ENCODE results near the gene CPA5. TPM values are rescaled to one million over a fixed set of nuclear protein-coding genes. Genes with fewer than 3 reads are reported as not detected.

CPA5 gene
- total RNA-seq, 1 experiment from 2014 or later = not detected

DNA sequence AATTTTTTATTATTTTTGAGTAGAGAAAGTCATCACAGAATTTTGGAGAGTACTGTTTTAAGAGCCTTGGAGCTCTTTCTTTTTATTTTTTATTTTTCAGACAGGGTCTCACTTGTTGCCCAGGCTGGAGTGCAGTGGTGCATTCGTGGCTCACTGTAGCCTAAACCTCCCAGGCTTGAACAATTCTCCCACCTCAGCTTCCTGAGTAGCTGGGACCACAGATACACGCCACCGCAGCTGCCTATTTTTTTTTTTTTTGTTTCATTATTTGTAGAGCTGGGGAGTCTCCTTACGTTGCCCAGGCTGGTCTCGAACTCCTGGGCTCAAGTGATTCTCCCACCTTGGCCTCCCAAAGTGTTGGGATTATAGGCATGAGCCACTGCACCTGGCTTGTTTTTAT is 41.1 kb upstream of the CPA5 start:
- BruUV-seq (replicated peaks) = no TSS peak
- Mint-ChIP-seq H3K9me3 (ENCODE audit: low read depth, unreplicated experiment) (no peaks in the 10 kb centered on the region), H3K27me3 (ENCODE audit: unreplicated experiment) (peaks cover 43% of the 10 kb centered on the region), H3K4me3 (ENCODE audit: low read depth, unreplicated experiment) (no peak overlapping the region), H3K36me3 (ENCODE audit: insufficient read depth, unreplicated experiment) (no peaks in the 10 kb centered on the region), H3K27ac (ENCODE audit: unreplicated experiment) (no peak overlapping the region), H3K4me1 (ENCODE audit: low read depth, unreplicated experiment) (no peaks in the 10 kb centered on the region)
- intact Hi-C loops (cut with micrococcal nuclease; ENCODE audit: unreplicated experiment) = no loop called here
- CTCF ChIA-PET = interaction anchor here (0.6 kb wide), 1 partner anchor 24 kb away, joined by 5 read pairs; no protein-coding TSS in a partner anchor
- no peak for DNase-seq
- TF ChIP-seq, protein P1, sequence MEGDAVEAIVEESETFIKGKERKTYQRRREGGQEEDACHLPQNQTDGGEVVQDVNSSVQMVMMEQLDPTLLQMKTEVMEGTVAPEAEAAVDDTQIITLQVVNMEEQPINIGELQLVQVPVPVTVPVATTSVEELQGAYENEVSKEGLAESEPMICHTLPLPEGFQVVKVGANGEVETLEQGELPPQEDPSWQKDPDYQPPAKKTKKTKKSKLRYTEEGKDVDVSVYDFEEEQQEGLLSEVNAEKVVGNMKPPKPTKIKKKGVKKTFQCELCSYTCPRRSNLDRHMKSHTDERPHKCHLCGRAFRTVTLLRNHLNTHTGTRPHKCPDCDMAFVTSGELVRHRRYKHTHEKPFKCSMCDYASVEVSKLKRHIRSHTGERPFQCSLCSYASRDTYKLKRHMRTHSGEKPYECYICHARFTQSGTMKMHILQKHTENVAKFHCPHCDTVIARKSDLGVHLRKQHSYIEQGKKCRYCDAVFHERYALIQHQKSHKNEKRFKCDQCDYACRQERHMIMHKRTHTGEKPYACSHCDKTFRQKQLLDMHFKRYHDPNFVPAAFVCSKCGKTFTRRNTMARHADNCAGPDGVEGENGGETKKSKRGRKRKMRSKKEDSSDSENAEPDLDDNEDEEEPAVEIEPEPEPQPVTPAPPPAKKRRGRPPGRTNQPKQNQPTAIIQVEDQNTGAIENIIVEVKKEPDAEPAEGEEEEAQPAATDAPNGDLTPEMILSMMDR (IDR thresholded peaks at IDR 0.05; ENCODE audit: unreplicated experiment) = no peak

DNA sequence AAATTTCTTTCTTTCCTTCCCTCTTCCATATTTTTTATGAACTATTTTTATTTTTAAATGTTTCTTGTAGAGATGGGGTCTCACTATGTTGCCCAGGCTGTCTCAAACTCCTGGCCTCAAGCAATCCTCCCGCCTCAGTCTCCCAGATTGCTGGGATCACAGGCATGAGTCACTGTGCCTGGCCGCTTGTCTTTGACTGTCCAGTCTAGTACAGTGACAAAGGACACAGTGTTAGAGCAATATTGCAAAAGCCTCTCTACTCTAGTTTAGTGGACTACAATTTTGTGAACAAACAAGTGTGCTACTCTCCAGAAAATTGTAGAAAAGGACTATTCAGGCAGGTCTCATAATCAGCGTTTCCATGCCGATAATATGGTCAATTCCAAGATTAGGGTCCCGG is 40.6 kb upstream of the CPA5 start:
- BruUV-seq (replicated peaks) = no TSS peak

DNA sequence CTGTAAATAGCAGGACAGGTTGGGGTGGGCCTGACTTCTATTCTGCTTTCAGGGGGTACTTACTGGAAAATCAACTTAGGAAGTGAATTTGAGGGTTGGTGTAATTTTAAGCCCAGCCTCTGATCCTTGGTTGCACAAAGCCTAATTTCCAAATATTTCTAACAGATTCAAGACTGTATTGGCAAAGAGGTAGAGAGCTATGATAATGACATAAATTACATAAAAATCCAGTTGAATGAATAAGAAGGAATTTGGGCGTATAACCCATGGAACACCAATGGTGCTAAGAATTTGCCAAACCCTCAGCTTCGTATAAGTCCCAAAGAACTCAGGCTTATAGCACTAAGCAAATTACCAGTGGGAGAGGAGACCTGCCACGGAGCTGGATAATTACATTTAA is 39.7 kb upstream of the CPA5 start:
- CTCF ChIA-PET = no interaction called here
- H3K4me1 Mint-ChIP-seq (ENCODE audit: low read depth, unreplicated experiment) = no peaks in the 10 kb centered on the region
- intact Hi-C loops (cut with micrococcal nuclease; ENCODE audit: unreplicated experiment) = no loop called here
- no TSS peak for BruUV-seq (replicated peaks)
- no peaks in the 10 kb centered on the region for H3K9me3 Mint-ChIP-seq (ENCODE audit: low read depth, unreplicated experiment)
- peaks cover 43% of the 10 kb centered on the region for H3K27me3 Mint-ChIP-seq (ENCODE audit: unreplicated experiment)
- H3K27ac Mint-ChIP-seq (ENCODE audit: unreplicated experiment) = no peak overlapping the region
- no peak overlapping the region for H3K4me3 Mint-ChIP-seq (ENCODE audit: low read depth, unreplicated experiment)
- TF ChIP-seq, protein P1 (IDR thresholded peaks at IDR 0.05; ENCODE audit: unreplicated experiment) = no peak
- DNase-seq = no peak
- H3K36me3 Mint-ChIP-seq (ENCODE audit: insufficient read depth, unreplicated experiment) = no peaks in the 10 kb centered on the region

More for the DNA sequence above, 40.6 kb upstream of the CPA5 start:
- DNase-seq = peak; percentile 1
- Mint-ChIP-seq H3K36me3 (ENCODE audit: insufficient read depth, unreplicated experiment) (no peaks in the 10 kb centered on the region), H3K9me3 (ENCODE audit: low read depth, unreplicated experiment) (no peaks in the 10 kb centered on the region), H3K27ac (ENCODE audit: unreplicated experiment) (no peak overlapping the region), H3K27me3 (ENCODE audit: unreplicated experiment) (peaks cover 43% of the 10 kb centered on the region), H3K4me1 (ENCODE audit: low read depth, unreplicated experiment) (no peaks in the 10 kb centered on the region), H3K4me3 (ENCODE audit: low read depth, unreplicated experiment) (no peak overlapping the region)
- intact Hi-C loops (cut with micrococcal nuclease; ENCODE audit: unreplicated experiment) = no loop called here
- TF ChIP-seq, protein P1 (IDR thresholded peaks at IDR 0.05; ENCODE audit: unreplicated experiment) = no peak
- CTCF ChIA-PET = interaction anchor here (0.6 kb wide), 1 partner anchor 23 kb away, joined by 5 read pairs; no protein-coding TSS in a partner anchor

DNA sequence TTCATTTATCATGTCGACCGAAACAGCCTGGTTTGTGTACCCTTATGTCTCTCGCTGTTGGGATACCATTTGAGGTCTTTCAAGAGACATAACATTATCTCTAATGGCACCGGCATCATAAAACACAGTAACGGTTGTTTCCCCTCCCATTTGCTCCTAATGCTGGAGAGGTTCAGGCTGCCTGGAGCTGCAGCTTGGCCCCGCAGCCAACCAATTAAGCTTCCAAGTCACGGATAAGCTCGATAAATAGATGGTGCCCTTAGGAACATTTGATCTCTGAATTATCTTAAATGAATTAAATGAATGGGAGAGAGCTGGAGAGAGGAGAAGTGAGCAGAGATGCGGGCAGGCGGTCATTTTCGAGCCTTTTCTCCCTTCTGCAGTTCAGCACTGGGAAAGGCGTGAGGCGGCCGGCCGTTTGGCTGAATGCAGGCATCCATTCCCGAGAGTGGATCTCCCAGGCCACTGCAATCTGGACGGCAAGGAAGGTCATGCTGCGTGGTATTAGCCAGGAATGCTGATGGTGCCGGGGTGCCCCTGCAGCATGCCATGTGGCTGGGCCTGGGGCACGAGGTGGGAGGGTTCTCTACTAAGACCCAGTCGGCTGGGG is 39.1 kb upstream of the CPA5 start:
- H3K36me3 Mint-ChIP-seq (ENCODE audit: insufficient read depth, unreplicated experiment) = no peaks in the 10 kb centered on the region
- H3K27ac Mint-ChIP-seq (ENCODE audit: unreplicated experiment) = no peak overlapping the region
- no TSS peak for BruUV-seq (replicated peaks)
- H3K27me3 Mint-ChIP-seq (ENCODE audit: unreplicated experiment) = peaks cover 39% of the 10 kb centered on the region
- CTCF ChIA-PET = no interaction called here
- no peak overlapping the region for H3K4me3 Mint-ChIP-seq (ENCODE audit: low read depth, unreplicated experiment)
- intact Hi-C loops (cut with micrococcal nuclease; ENCODE audit: unreplicated experiment) = no loop called here
- TF ChIP-seq, protein P1 (IDR thresholded peaks at IDR 0.05; ENCODE audit: unreplicated experiment) = no peak
- H3K4me1 Mint-ChIP-seq (ENCODE audit: low read depth, unreplicated experiment) = no peaks in the 10 kb centered on the region
- no peaks in the 10 kb centered on the region for H3K9me3 Mint-ChIP-seq (ENCODE audit: low read depth, unreplicated experiment)
- no peak for DNase-seq

All from Calu3 (cell line).